Natural killer cell (primary cell): Measurements from ENCODE around the gene HTR3B. TPM values are rescaled to one million over a fixed set of nuclear protein-coding genes. Genes with fewer than 3 reads are reported as not detected.
A peak's percentile ranks its signal among the peaks of the same experiment; 100 is the strongest.

Source experiments
- ATAC-seq, 3 donors: fragments of 150-1000 bp in 2 of 3; fragments of 200-7000 bp in 1 of 3; cut with Tn5 transposase; 1 replicate in 1 of 3; 2 replicates in 2 of 3; pipeline ENCODE4 v1.10.0; 2021; ENCODE audit warnings: mild to moderate bottlenecking in 2 of 3, moderate library complexity in 2 of 3
- DNase-seq, 2 donors: peaks; one replicate each; pipeline versions ENCODE4 v3.0.0 to v3.0.0-alpha.2; 2013 to 2021; ENCODE audit warnings: mixed read lengths in 1 of 2
- H3K27ac ChIP-seq: one replicate; pipeline ENCODE4 v1.5.1; 2013; ENCODE audit warnings: mild to moderate bottlenecking, low read length
- H3K27me3 ChIP-seq: one replicate; pipeline ENCODE4 v1.6.1; 2013; ENCODE audit warnings: low read length; ENCODE audit not compliant: control insufficient read depth, insufficient read depth
- H3K36me3 ChIP-seq: one replicate; pipeline ENCODE4 v1.6.1; 2013; ENCODE audit warnings: low read length; ENCODE audit not compliant: control insufficient read depth, insufficient read depth
- H3K4me1 ChIP-seq: one replicate; pipeline ENCODE4 v1.6.1; 2013; ENCODE audit warnings: low read length; ENCODE audit not compliant: control insufficient read depth, insufficient read depth
- H3K4me3 ChIP-seq: one replicate; pipeline ENCODE4 v1.5.1; 2013; ENCODE audit warnings: low read length
- H3K9me3 ChIP-seq: one replicate; pipeline ENCODE4 v1.6.1; 2013; ENCODE audit warnings: low read length; ENCODE audit not compliant: control insufficient read depth, insufficient read depth
- H3K27ac Mint-ChIP-seq, 2 donors: one replicate each; pipeline ENCODE4 v1.8.0; 2022; ENCODE audit warnings: mild to moderate bottlenecking in 2 of 2, mixed read lengths in 2 of 2, moderate library complexity in 1 of 2
- H3K27me3 Mint-ChIP-seq, 2 donors: one replicate each; pipeline ENCODE4 v1.8.0; 2022; ENCODE audit warnings: low read depth in 2 of 2, mixed read lengths in 2 of 2
- H3K36me3 Mint-ChIP-seq: one replicate; pipeline ENCODE4 v1.8.0; 2022; ENCODE audit warnings: mixed read lengths
- H3K4me1 Mint-ChIP-seq, 2 donors: one replicate each; pipeline ENCODE4 v1.8.0; 2022; ENCODE audit warnings: mixed read lengths in 2 of 2
- H3K4me3 Mint-ChIP-seq: one replicate; pipeline ENCODE4 v1.8.0; 2022; ENCODE audit warnings: mild to moderate bottlenecking, moderate library complexity, mixed read lengths
- H3K9me3 Mint-ChIP-seq, 2 donors: one replicate each; pipeline ENCODE4 v1.8.0; 2022; ENCODE audit warnings: mixed read lengths in 2 of 2
- WGBS: methylation state at CpG from one replicate; pipeline ENCODE4 v1.1.7; 2013; ENCODE audit warnings: missing lambda C conversion rate; ENCODE audit not compliant: insufficient coverage; 5-methylcytosine and 5-hydroxymethylcytosine counted together
- intact Hi-C: fragments of 100-400 bp; cut with micrococcal nuclease; formaldehyde crosslinking; loops from one replicate; pipeline ENCODE4 v1.14.2; 2022
- total RNA-seq, 4 donors: library from RNA; stranded (reverse); fragments of 120-200 nt in 1 of 4; gene quantifications; one replicate each; pipeline versions ENCODE4 v1.2.3 to v1.2.4, GENCODE V29; 2013 to 2022
- TF ChIP-seq, protein P1 (sequence below): fragments of 200-600 bp; IDR thresholded peaks from one replicate; pipeline ENCODE4 v1.8.0; 2022; ENCODE audit warnings: antibody characterized with exemption

HTR3B gene
- total RNA-seq, 3 donors from 2014 or later (not counting 1 experiment from before 2014, with no cell fraction given): not detected

DNA sequence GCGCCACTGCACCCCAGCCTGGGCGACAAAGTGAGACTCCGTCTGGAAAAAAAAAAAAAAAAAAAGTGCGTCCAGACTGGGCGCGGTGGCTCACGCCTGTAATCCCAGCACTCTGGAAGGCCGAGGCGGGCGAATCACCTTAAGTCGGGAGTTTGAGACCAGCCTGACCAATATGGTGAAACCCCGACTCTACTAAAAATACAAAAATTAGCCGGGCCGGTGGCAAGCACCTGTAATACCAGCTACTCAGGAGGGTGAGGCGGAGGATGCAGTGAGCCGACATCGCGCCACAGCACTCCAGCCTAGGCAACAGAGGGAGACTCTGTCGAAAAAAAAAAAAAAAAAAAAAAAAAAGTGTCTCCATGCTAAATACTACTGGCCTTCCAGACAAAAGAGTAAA is 30.5 kb upstream of the HTR3B start:
- H3K4me1 Mint-ChIP-seq: peaks cover 65 to 67% of the 10 kb centered on the region in 2 donors
- H3K27me3 Mint-ChIP-seq: no peaks in the 10 kb centered on the region
- peak overlapping the region; percentile 82 to 93 for H3K27ac Mint-ChIP-seq
- DNase-seq (no peak), ATAC-seq (no peak)
- H3K27me3 ChIP-seq: no peaks in the 10 kb centered on the region
- peak overlapping the region; percentile 93 for H3K4me3 Mint-ChIP-seq
- no peaks in the 10 kb centered on the region for H3K9me3 Mint-ChIP-seq
- H3K36me3 ChIP-seq: peaks cover 2% of the 10 kb centered on the region
- 97% methylated on average over 17 of the region's 19 CpGs for WGBS
- H3K4me3 ChIP-seq: peak overlapping the region; percentile 91
- intact Hi-C loops: loop anchor here (10.0 kb wide), 2 partner anchors 99 to 531 kb away; partner anchors contain the start of genes C11orf71, CLDN25, RBM7 and ZW10
- H3K27ac ChIP-seq: no peak overlapping the region
- TF ChIP-seq, protein P1, sequence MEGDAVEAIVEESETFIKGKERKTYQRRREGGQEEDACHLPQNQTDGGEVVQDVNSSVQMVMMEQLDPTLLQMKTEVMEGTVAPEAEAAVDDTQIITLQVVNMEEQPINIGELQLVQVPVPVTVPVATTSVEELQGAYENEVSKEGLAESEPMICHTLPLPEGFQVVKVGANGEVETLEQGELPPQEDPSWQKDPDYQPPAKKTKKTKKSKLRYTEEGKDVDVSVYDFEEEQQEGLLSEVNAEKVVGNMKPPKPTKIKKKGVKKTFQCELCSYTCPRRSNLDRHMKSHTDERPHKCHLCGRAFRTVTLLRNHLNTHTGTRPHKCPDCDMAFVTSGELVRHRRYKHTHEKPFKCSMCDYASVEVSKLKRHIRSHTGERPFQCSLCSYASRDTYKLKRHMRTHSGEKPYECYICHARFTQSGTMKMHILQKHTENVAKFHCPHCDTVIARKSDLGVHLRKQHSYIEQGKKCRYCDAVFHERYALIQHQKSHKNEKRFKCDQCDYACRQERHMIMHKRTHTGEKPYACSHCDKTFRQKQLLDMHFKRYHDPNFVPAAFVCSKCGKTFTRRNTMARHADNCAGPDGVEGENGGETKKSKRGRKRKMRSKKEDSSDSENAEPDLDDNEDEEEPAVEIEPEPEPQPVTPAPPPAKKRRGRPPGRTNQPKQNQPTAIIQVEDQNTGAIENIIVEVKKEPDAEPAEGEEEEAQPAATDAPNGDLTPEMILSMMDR: no peak
- H3K4me1 ChIP-seq: peaks cover 50% of the 10 kb centered on the region
- H3K36me3 Mint-ChIP-seq: no peaks in the 10 kb centered on the region
- H3K9me3 ChIP-seq: no peaks in the 10 kb centered on the region

DNA sequence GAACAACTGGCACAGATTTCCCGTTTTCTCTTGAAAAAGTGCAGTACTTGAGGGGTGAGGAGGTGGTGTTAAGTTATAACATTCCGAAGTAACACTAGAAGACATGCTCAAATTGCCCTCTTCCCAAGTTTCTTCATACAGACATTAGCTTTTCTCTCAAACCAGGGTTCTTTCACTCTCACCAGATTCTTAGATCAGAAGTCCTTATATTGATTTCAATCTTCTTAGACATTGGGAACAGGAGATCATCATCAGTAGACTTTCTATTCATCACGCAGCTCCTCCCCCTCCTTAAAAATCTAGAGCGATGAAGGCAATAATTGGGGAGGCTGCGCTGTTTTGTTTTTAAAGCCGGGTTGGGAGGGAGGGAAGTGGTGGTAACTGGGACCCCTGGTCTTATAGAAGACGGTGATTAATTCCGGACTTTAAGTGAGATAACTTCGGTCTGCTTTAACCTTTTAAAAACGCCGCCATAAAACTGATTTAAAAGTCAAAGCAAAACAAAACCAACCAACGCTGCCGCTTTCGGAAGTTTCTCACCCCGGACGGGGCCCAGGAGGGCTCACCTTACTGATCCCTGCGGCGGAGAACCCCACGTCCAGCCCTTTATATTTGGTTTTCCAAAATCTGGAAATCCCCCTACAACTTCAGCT is 29.9 kb upstream of the HTR3B start:
- peak overlapping the region; percentile 93 for H3K4me3 Mint-ChIP-seq
- intact Hi-C loops: loop anchor here (10.0 kb wide), 2 partner anchors 100 to 530 kb away; partner anchors contain the start of genes C11orf71, CLDN25, RBM7 and ZW10
- H3K9me3 Mint-ChIP-seq: no peaks in the 10 kb centered on the region
- H3K27ac ChIP-seq: peak overlapping the region; percentile 78
- H3K4me1 ChIP-seq: peaks cover 44% of the 10 kb centered on the region
- DNase-seq (no peak), ATAC-seq (peak in 2 of 3 donors; percentile 9 to 43)
- no peaks in the 10 kb centered on the region for H3K27me3 ChIP-seq
- WGBS: 0% methylated on average over 16 of the region's 19 CpGs
- peak overlapping the region; percentile 82 to 93 for H3K27ac Mint-ChIP-seq
- H3K36me3 ChIP-seq: peaks cover 2% of the 10 kb centered on the region
- peak overlapping the region; percentile 91 for H3K4me3 ChIP-seq
- H3K36me3 Mint-ChIP-seq: no peaks in the 10 kb centered on the region
- TF ChIP-seq, protein P1: no peak
- peaks cover 60 to 61% of the 10 kb centered on the region in 2 donors for H3K4me1 Mint-ChIP-seq
- H3K9me3 ChIP-seq: no peaks in the 10 kb centered on the region
- no peaks in the 10 kb centered on the region for H3K27me3 Mint-ChIP-seq

DNA sequence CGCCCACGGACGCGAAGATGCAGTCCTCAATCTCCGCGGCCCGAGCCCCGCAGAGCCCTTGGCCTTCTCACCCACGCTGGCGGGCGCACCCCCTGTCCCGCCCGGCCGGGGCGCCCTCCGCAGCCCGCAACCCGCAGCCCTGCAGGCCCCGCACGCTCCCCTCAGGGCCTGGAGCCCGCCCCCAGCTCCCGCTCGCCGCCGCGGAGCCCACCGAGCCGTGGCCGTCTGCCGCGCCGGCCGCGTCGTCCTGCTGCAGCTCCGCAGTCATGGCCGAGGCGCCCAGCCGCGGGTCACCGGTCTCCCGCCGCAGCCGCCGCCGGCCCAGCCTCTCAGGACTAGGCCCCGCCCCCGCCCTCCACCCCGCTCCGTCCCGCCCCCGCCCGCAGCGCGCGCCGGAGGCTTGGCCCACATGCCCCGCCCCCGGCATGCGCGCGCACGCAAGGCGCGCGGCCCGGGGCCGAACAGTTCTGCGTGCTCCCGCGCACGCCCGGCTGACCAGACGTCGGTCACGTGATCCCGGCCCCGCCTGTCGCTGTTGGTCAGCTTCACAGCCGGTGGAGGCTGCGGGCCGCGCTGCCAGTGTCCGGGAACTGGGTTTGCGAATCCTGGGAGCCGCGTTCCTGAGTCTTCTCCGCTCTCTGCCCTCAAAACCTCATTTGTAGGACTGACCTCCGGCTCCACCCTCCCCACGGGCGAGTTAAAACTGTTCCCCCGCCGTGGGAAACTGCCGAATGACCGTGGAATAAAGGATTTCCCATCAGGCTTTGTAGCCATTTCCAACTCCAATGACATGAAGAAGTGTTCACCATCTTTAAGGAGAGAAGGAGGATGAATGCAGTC is 29.1 kb upstream of the HTR3B start, which contains the start of gene USP28:
USP28 (minus strand) TSS at position 339 of the 840 bp plus-strand sequence; CDS start at position 268, 71 bp downstream.
- H3K9me3 Mint-ChIP-seq: no peaks in the 10 kb centered on the region
- H3K27me3 Mint-ChIP-seq: no peaks in the 10 kb centered on the region
- no peaks in the 10 kb centered on the region for H3K9me3 ChIP-seq
- TF ChIP-seq, protein P1: no peak
- peak within 1 kb of the TSS; percentile 95 for H3K4me3 ChIP-seq
- peak; percentile 83 to 90 for DNase-seq
- H3K36me3 Mint-ChIP-seq: no peaks in the 10 kb centered on the region
- peak within 1 kb of the TSS; percentile 92 for H3K27ac ChIP-seq
- H3K4me1 Mint-ChIP-seq: peaks cover 52 to 55% of the 10 kb centered on the region in 2 donors
- WGBS: 0% methylated on average over 91 of the region's 95 CpGs
- peak within 1 kb of the TSS; percentile 93 for H3K27ac Mint-ChIP-seq
- peak within 1 kb of the TSS; percentile 93 for H3K4me3 Mint-ChIP-seq
- peaks cover 36% of the 10 kb centered on the region for H3K4me1 ChIP-seq
- no peaks in the 10 kb centered on the region for H3K27me3 ChIP-seq
- intact Hi-C loops: loop anchor here (10.0 kb wide), 2 partner anchors 101 to 529 kb away; partner anchors contain the start of genes C11orf71, CLDN25, RBM7 and ZW10
- peaks cover 2% of the 10 kb centered on the region for H3K36me3 ChIP-seq
- ATAC-seq: peak; percentile 86 to 97 (median 88)
